GM21381 (cell line): ENCODE measurements around the gene STPG1.
"Not testable (repeated sequence)": the region's sequence is repeated elsewhere in the genome, so short reads cannot be mapped to it uniquely, and the experiment has no call there.

Experiments
- ATAC-seq: cut with Tn5 transposase; IDR thresholded peaks from one replicate; pipeline ENCODE4 v1.9.1; 2021; ENCODE audit warnings: mild to moderate bottlenecking, moderate library complexity; ENCODE audit not compliant: unreplicated experiment

STPG1 gene

GRCh38 chr1:24413350-24414163, at the start of gene STPG1:
Gene STPG1 (minus strand): TSS chr1:24413782. CDS start chr1:24401388, 12,394 bp downstream.
- no peak for ATAC-seq

DNA sequence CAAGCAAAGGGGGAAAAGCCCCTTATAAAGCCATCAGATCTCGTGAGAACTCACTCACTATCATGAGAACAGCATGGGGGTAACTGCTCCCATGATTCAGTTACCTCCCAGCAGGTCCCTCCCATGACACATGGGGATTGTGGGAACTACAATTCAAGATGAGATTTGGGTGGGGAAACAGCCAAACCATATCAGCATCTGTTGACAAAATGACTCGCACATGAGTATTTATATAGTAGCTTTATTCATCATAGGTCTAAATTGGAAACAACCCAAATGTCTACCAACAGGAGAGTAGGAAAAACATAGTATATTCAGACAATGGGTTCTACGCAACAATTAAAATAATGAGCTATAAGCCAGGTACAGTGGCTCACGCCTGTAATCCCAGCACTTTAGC, 48.5 kb upstream of the STPG1 start:
- ATAC-seq: not testable (repeated sequence)

DNA sequence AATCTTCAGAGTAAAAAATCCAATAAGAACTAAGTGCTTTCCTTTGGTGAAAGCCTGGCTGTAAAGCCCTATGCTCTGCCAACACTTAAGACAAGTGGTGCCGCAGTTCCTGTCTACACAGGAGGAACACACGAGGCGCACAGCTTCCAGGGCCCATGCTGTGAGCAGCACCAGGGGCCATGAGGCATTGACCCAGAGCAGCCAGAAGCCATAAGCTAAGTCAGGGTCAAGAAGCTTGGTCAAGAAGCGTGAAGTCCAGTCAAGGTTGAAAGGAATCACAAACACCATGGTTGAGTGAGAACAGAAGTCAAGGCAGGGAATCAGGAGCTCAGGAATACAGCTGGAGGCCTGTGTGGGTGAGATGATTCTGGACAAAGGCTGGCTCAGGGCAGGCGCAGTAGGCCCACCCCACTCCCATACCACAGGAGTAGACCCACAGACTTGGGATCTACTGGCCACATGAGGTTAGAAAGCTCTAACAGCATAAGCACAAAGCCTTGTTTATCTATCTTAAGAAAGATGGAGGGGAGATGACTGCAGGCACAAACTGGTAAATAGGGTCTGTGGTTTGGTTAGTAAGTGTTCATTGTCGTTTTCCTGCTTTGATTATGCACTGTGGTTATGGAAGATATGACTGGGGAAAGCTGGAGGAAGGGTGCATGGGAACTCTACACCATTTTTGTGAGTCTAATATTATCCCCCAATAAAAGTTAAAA, 46.1 kb upstream of the STPG1 start:
- ATAC-seq: no peak

DNA sequence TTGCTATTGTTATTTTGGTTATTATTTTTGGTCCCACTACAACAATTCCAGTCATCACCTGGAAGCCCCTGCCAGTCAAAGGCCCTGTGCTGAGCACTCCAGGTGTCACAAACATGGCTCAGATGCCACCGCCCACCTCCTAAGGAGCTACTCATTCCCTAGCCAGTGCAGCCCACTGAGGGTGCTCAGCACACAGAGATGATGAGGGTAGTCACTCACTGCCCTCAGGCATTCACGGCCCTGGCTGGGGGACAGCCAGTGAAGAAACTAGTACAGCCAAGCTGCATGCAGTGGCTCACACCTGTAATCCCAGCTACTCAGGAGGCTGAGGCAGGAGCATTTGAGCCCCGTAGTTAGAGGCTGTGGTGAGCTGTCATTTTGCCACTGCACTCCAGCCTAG, 44.3 kb upstream of the STPG1 start:
- no peak for ATAC-seq

- no peak for ATAC-seq
Observed at GRCh38 chr1:24455272-24455671, 41.7 kb upstream of the STPG1 start.

GRCh38 chr1:24454673-24455072, 41.1 kb upstream of the STPG1 start:
- no peak for ATAC-seq

GRCh38 chr1:24452922-24453485, 39.4 kb upstream of the STPG1 start:
- ATAC-seq: no peak

DNA sequence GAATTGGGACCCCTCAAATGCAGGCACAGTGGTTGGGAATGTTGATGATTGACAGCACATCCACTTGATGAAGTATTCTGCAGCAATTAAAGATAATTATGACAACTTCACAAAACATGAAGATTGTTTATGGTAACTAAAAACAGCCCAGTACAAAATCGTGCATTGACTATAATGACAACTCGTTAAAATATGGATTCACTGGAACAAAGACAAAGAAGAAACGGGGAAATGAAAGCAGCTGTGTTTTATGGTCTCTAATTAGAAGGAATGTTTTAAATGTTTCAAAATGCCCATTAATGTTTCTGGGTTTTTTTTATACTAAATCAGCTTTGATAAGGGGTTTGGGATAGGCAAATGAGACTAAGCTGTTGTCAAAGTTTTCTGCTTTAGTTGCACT, 38.2 kb upstream of the STPG1 start:
- ATAC-seq: no peak

GRCh38 chr1:24450857-24451397, 37.3 kb upstream of the STPG1 start:
- ATAC-seq: no peak

- ATAC-seq: no peak
Observed at GRCh38 chr1:24450316-24450715, 36.7 kb upstream of the STPG1 start.

GRCh38 chr1:24446446-24446845, 32.9 kb upstream of the STPG1 start:
- ATAC-seq: not testable (repeated sequence)

- ATAC-seq: no peak
Observed at GRCh38 chr1:24443241-24443656, 29.7 kb upstream of the STPG1 start.

- no peak for ATAC-seq
Observed at GRCh38 chr1:24442764-24443163, 29.2 kb upstream of the STPG1 start.

GRCh38 chr1:24441996-24442668, 28.6 kb upstream of the STPG1 start:
- no peak for ATAC-seq

GRCh38 chr1:24441480-24441879, 27.9 kb upstream of the STPG1 start:
- ATAC-seq: no peak

GRCh38 chr1:24440436-24440835, 26.9 kb upstream of the STPG1 start:
- no peak for ATAC-seq

GRCh38 chr1:24438423-24438901, 24.9 kb upstream of the STPG1 start:
- no peak for ATAC-seq

GRCh38 chr1:24437631-24438396, 24.2 kb upstream of the STPG1 start:
- no peak for ATAC-seq

DNA sequence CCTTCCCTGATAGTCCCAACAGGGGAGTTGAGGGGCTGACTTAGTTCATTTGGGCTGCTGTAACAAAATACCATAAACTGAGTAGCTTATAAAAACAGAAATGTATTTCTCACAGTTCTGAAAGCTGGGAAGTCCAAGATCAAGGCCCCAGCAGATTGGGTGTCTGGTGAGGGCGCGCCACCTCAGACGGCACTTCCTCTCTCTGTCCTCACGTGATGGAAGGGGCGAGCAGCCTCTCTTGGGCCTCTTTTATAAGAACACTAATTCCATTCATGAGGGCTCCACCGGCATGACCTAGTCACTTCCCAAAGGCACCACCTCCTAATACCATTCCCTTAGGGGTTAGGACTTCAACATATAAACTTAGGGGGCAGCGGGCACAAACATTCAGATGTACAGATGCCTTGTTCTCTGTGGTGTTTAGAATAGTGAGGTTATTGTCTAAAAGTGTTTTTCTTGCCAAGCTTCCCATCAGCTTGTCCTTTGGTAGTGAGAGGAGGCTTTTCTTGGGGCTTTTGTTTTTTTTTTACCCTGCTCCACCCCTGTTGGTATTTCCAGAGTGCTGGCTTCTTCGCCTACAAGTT, 22.3 kb upstream of the STPG1 start:
- ATAC-seq: no peak

DNA sequence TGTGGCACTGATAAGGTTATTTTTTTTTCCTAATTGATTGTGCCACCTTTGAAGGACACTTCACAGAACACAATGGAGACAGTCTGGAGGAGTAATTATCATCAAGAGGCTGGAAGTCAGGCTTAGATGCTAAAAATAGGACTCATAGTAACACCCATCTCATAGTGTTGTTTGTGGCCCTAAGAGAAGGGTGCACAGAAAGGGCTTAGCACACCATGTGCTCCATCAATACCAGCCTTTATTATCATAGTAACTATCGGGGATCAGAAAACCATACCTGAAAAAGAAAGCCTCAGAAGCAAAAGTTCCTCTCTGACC, 13.9 kb upstream of the STPG1 start:
- ATAC-seq: no peak
